ENCODE data around the gene PRKN.
"Not testable (repeated sequence)": the region's sequence is repeated elsewhere in the genome, so short reads cannot be mapped to it uniquely, and the experiment has no call there.

The PRKN gene

DNA sequence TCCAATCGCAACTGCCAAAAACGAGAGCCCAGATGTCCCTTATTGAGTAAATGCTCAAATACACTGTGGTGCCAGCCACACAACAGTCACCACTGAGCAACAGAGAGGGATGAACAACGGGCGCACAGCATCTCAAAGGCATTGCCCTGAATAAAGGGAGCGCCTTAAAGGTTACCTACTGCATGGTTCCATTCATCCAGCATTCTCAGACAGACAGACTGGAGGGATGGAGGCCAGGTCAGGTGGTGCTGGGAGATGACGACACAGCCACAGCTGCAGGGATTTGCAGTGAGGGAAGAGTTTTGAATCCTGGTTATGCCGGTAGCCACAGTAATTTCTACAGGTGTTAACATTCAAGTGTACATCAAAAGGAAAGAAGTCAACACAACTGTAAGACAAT lies 838.2 kb downstream of the PRKN start:
- TF ChIP-seq POLR2A (IDR thresholded peaks at IDR 0.05; ENCODE audit: extremely low read depth, insufficient read length) (no peak), MYC (IDR thresholded peaks at IDR 0.05; ENCODE audit: low read depth, low read length) (no peak)
- TF ChIP-seq, protein P1, sequence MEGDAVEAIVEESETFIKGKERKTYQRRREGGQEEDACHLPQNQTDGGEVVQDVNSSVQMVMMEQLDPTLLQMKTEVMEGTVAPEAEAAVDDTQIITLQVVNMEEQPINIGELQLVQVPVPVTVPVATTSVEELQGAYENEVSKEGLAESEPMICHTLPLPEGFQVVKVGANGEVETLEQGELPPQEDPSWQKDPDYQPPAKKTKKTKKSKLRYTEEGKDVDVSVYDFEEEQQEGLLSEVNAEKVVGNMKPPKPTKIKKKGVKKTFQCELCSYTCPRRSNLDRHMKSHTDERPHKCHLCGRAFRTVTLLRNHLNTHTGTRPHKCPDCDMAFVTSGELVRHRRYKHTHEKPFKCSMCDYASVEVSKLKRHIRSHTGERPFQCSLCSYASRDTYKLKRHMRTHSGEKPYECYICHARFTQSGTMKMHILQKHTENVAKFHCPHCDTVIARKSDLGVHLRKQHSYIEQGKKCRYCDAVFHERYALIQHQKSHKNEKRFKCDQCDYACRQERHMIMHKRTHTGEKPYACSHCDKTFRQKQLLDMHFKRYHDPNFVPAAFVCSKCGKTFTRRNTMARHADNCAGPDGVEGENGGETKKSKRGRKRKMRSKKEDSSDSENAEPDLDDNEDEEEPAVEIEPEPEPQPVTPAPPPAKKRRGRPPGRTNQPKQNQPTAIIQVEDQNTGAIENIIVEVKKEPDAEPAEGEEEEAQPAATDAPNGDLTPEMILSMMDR (IDR thresholded peaks at IDR 0.05; ENCODE audit: low read depth, low read length), result no peak
- TF ChIP-seq, protein P2, sequence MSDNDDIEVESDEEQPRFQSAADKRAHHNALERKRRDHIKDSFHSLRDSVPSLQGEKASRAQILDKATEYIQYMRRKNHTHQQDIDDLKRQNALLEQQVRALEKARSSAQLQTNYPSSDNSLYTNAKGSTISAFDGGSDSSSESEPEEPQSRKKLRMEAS (IDR thresholded peaks at IDR 0.05; ENCODE audit: low read depth, low read length), result no peak
- no peak overlapping the region for H3K4me3 ChIP-seq (ENCODE audit: low read depth, low read length)
- no peak for DNase-seq (ENCODE audit: low read depth)

DNA sequence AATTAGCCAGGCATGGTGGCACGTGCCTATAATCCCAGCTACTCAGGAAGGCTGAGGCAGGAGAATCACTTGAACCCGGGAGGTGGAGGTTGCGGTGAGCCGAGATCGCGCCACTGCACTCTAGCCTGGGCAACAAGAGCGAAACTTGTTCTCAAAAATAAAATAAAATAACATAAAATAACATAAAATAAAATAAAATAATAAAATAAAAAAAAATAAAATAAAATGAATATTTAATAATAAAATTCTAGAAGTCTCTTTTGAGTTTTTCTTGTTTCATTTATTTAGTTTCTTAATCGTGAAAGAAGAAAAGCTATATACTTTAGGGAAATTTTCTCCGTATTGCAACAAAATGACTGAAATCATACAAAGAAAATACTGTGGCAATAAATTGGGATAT lies 841.0 kb downstream of the PRKN start:
- not testable (repeated sequence) for H3K4me3 ChIP-seq (ENCODE audit: low read depth, low read length); DNase-seq (ENCODE audit: low read depth)

DNA sequence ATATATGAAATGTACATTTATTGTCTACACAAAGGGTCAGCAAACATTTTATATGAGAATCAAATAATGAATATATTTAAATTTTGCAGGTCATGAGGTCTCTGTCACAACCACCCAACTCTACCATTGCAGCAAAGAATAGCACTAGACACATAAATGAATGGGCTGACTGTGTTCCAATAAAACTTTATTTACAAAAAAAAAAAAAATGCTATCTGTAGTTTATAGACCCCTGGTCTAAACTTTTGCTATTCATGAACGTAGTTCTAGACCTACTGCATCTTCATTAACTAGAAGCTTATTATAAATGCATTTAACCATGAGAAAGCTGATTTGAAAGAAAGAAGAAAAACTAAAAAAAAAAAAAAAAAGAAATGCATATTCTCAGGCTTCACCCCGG lies 842.8 kb downstream of the PRKN start:
- no peak for DNase-seq (ENCODE audit: low read depth)
- no peak overlapping the region for H3K4me3 ChIP-seq (ENCODE audit: low read depth, low read length)
- TF ChIP-seq, protein P2 (IDR thresholded peaks at IDR 0.05; ENCODE audit: low read depth, low read length), result no peak
- TF ChIP-seq MYC (IDR thresholded peaks at IDR 0.05; ENCODE audit: low read depth, low read length) (no peak), POLR2A (IDR thresholded peaks at IDR 0.05; ENCODE audit: extremely low read depth, insufficient read length) (no peak)
- TF ChIP-seq, protein P1 (IDR thresholded peaks at IDR 0.05; ENCODE audit: low read depth, low read length), result no peak

DNA sequence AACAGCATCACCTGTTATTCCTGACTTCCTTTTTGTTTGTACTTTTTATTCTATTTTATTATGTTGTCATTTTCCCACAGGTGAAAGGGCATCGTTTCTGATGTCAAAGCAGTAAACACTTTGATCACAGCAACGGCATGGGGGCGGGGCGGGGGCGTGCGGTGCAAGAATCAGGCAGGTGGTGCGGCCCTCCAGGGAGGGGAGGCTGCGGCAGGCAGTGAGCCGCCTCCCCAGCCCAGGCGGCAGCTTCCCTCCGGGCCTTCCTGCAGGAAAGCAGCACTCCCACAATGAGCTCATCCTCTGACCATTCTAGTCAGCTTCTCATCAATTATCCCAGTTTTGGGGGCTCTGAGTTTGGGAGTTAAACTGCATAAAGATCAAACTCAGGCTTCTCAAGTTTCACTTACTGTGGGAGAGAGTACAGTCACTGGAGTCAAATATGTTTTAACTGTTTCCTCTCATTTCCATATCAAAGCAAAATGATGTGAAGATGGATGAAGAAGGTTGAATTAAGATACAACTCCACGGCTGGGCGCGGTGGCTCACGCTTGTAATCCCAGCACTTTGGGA lies 845.3 kb downstream of the PRKN start:
- DNase-seq (ENCODE audit: low read depth), result no peak

DNA sequence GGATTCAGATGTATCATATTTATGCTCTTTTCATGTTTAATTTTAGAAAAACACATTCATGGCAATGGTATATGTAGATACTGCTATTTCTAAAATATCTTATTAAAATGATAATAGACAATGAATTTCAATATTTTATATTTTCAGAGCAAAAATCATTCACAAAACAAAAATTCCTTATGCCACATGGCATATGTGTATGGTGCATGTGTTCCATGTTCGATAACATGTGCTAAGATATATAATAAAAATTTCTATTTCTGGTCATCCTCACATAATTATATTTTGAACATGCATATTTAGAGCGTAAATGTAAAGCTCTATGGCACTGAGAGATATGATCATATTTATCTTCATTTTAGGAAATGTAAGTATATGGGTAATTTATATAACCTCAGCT lies 847.5 kb downstream of the PRKN start:
- no peak for DNase-seq (ENCODE audit: low read depth)
- no peak overlapping the region for H3K4me3 ChIP-seq (ENCODE audit: low read depth, low read length)
- TF ChIP-seq MYC (IDR thresholded peaks at IDR 0.05; ENCODE audit: low read depth, low read length) (no peak), POLR2A (IDR thresholded peaks at IDR 0.05; ENCODE audit: extremely low read depth, insufficient read length) (no peak)
- TF ChIP-seq, protein P2 (IDR thresholded peaks at IDR 0.05; ENCODE audit: low read depth, low read length), result no peak
- TF ChIP-seq, protein P1 (IDR thresholded peaks at IDR 0.05; ENCODE audit: low read depth, low read length), result no peak

More for the DNA sequence above, 845.3 kb downstream of the PRKN start:
- H3K4me3 ChIP-seq (ENCODE audit: low read depth, low read length), result no peak overlapping the region
- TF ChIP-seq, protein P1 (IDR thresholded peaks at IDR 0.05; ENCODE audit: low read depth, low read length), result no peak
- TF ChIP-seq POLR2A (IDR thresholded peaks at IDR 0.05; ENCODE audit: extremely low read depth, insufficient read length), result no peak
- TF ChIP-seq, protein P2 (IDR thresholded peaks at IDR 0.05; ENCODE audit: low read depth, low read length), result no peak
- TF ChIP-seq MYC (IDR thresholded peaks at IDR 0.05; ENCODE audit: low read depth, low read length), result no peak

DNA sequence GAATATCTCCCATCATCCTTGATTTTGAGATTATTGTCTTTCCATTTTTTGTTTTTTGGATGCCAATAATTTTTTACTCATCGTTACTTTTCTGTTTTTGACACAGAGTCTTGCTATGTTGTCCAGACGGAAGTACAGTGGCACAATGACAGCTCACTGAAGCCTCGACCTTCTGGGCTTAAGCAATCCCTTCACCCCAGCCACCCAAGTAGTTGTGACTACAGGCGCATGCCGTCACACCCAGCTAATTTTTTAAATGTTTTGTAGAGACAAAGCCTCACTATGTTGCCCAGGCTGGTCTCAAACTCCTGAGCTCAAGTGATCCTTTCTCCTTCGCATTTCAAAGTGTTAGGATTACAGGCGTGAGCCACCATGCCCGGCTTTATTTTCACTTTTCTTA lies 851.3 kb downstream of the PRKN start:
- TF ChIP-seq MYC (IDR thresholded peaks at IDR 0.05; ENCODE audit: low read depth, low read length) (no peak), POLR2A (IDR thresholded peaks at IDR 0.05; ENCODE audit: extremely low read depth, insufficient read length) (no peak)
- TF ChIP-seq, protein P1 (IDR thresholded peaks at IDR 0.05; ENCODE audit: low read depth, low read length), result no peak
- TF ChIP-seq, protein P2 (IDR thresholded peaks at IDR 0.05; ENCODE audit: low read depth, low read length), result no peak
- H3K4me3 ChIP-seq (ENCODE audit: low read depth, low read length), result no peak overlapping the region
- DNase-seq (ENCODE audit: low read depth), result no peak
